ENCODE results near the gene PTPRD.

The PTPRD gene

DNA sequence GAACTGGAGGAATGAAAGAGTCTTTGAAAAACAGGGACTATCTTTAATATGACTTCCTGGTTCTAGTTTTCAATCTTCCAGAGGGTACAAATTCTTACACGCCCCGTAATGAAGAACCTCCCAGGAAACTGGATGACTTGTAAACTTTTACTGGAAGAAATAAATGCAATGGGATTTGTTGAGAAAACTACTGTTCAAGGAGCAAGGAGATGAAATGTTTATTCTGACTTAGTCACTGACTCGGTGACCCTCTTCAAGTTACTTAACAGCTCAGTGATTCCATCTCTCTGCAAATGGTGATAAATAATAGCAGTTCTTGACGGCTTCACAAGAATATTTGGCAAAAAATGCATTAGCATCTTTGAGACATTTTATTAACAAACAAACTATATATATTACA, 858.6 kb downstream of the PTPRD start:
- DNase-seq (ENCODE audit: low read depth, low spot score), result no peak

- no peak for DNase-seq (ENCODE audit: low read depth, low spot score)
Observed at GRCh38 chr9:9753266-9753665, 859.5 kb downstream of the PTPRD start.

DNA sequence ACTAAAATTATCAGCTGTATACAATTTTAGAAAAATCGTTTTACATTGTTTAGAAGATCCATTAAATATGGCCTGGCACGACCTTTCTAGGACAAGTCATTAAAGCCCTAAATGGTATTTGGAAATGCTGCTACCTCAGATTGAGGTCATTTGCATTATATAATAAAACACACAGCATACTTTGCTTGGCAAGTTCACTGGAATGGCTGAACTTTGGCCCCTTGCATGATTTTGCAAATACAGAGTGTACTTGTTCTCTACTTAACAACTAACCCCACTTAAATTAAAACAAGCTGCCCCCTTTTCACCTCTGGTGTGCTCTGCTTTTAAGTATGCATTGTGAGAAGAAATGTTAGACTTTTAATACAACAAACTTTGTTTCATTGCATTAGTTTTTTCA, 860.1 kb downstream of the PTPRD start:
- no peak for DNase-seq (ENCODE audit: low read depth, low spot score)

GRCh38 chr9:9751996-9752395, 860.8 kb downstream of the PTPRD start:
- DNase-seq (ENCODE audit: low read depth, low spot score), result no peak

DNA sequence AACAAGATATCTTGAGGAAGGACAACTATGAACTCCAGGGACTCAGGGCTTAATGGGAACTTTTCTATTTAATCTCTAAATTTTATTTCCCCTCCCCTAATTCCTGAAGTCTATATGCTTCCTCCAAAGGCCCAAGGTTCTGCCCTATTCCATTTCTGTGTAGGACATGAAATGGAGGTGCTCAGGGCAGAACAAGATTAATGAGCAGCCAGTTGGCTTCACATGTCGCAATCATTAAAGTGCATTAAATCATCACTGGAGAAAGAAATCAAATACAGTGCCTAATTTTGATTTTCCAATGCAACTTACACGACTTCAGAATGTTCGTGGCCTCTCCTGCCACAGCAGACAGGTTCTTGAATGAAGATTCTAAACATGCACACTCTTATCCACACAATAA, 862.1 kb downstream of the PTPRD start:
- DNase-seq (ENCODE audit: low read depth, low spot score), result no peak

DNA sequence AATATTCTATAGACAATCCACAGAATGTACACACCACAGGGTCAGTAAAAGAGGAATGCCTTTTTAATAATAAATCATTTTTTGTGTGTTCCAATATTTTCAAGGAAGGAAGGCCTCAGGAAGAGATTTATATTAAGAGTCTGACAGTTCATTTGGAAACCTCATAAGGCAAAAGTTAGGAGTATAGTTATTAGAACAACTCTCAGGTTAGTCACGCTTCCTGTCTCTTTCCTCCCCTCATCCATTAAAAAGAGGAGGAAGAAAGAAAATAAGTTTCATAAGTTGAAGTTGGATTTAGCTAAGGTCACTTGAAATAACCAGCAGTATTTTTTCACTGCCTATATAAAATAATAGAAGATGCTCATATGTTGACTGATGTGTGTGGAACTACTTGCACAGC, 863.2 kb downstream of the PTPRD start:
- DNase-seq (ENCODE audit: low read depth, low spot score), result no peak

- DNase-seq (ENCODE audit: low read depth, low spot score), result no peak
Observed at GRCh38 chr9:9747787-9748186, 865.0 kb downstream of the PTPRD start.

DNA sequence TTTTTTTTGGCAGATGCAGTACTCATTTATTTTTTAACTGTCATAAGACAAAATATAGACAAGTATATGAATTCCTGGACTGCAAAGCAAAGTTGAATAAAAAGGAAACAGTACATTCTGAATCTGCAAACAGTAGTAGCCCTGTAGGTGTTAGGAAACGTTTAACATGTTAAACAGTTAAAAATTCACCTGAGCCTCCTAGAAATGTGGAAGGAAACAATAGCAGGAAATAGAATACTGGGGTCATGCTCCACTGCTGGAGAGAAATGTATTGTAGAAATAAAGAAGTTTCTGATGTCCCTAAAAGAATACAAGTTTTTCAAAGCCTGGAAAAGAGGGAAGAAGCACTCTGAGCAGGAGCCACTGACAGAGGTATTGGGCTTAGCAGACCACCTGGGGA, 866.0 kb downstream of the PTPRD start:
- no peak for DNase-seq (ENCODE audit: low read depth, low spot score)

DNA sequence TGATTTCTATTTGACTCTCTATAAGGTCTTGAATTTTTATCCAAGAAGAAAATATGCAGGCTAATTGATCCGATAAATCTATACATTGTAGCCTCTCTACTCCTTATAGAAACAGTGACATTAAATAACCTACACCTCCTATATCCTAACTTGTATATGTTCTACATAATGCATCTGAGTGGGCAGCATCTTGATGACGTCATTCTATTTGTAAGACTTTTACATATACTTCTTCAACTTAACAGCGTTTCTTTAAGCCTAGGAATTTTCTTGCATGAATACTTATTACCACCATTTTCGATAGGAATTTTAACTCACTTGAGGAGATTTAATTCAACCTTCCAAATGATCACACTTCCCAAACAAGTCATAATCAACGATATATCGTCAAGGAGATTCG, 869.0 kb downstream of the PTPRD start:
- no peak for DNase-seq (ENCODE audit: low read depth, low spot score)

DNA sequence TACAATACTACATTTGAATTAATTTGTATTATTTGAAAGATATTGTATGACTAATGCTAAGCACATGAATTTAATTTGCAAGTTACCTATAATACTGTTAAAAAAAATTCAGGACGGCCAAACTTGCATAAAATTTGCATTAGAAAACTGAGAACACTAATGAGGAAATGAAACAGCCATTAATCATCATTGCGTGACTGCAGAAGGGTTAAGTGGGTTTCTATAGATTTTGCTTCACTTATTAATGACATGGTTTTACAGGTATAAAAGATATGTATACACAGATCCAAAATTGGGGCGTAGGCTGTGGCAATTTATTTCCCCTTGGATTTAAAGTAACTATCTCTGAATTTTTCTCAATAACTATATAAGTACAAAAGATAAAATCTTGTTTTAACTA, 882.6 kb downstream of the PTPRD start:
- DNase-seq (ENCODE audit: low read depth, low spot score), result no peak

DNA sequence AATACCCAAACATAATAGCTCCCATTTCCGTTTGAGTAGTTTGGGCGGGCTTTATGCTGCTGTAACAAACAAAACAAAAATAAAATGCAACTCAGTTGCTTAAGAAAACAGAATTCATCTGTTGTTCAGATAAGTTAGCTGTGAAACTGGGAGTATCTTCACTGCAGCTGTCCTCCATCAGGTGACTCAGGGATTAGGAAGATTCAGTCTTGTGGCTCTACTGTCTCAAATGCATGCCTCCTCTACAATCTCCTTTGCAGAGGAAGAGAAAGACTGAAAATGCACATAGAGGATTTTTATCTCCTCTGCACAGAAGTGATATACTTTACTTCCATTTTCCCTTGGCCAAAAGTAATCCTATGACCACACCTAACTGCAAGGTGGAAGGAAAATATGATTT, 883.7 kb downstream of the PTPRD start:
- DNase-seq (ENCODE audit: low read depth, low spot score), result no peak

DNA sequence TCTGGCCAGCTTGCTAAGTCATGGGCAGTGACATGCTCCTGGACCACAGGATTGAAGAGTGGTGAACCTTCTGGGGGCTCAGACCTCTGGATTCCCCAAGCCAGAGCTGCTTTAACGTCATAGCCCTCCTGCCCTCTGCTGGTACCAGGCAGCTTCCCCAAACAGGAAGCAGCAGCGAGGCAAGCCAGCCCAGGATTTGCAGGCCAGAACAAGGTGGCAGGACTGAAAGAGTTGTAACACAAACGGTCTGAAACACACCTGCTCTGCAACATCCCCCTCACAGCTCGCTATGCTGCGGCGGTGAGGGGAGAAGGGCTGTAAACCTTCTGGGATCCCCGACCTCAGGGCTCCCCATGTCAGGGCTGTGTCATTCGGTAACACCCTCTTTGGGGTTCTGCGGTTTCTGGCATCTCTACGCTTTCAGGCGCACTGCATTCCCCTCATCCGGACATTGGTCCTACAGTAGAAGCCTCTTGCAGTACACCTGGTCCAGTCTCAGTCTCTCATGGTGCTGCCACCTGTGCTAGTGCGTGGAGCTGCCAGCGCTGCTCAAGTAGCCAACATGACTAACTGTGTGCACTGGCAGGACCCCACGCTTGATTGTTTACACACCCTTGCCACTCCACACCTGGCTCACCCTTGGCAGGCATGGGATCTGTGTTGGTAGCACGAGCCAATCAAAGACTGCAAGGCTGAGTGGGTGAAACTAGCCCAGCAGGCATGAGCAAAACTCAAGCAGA, 893.3 kb downstream of the PTPRD start:
- DNase-seq (ENCODE audit: low read depth, low spot score), result no peak

- no peak for DNase-seq (ENCODE audit: low read depth, low spot score)
Observed at GRCh38 chr9:9718691-9719090, 894.1 kb downstream of the PTPRD start.

DNA sequence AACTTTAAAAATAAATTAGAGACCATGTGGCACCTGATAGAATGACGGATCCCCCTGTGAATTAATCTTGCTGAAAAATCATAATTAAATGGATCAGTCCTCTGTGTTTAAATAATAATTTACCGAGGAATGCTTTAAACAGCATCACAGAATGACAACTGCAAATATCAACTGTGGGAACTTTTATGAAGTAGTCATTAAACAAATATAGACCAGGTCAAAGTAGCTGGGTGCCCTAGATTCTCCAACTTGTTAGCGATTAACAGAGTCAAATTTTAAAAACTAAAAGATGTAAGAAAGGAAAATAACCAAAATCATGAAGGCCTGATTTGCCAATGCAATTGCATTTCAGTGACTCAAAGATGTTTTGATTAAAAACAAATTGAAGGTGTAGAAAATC, 933.4 kb downstream of the PTPRD start:
- no peak for DNase-seq (ENCODE audit: low read depth, low spot score)

- no peak for DNase-seq (ENCODE audit: low read depth, low spot score)
Observed at GRCh38 chr9:9674461-9674860, 938.3 kb downstream of the PTPRD start.

DNA sequence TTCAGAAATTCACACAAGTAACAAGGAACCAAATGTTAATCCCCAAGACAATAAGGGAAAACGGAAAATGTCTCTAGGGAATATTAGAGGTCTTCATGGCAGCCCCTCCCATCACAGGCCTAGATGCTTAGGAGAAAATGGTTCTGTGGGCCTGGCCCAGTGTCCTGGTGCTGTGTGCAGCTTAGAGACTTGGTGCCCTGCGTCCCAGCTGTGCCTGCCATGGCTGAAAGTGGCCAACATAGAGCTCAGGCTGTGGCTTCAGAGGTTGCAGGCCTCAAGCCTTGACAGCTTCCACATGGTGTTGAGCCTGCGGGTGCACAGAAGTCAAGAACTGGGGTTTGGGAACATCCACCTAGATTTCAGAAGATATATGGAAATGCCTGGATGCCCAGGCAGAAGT, 942.3 kb downstream of the PTPRD start:
- DNase-seq (ENCODE audit: low read depth, low spot score), result no peak

- no peak for DNase-seq (ENCODE audit: low read depth, low spot score)
Observed at GRCh38 chr9:9645006-9645405, 967.8 kb downstream of the PTPRD start.

GRCh38 chr9:9631284-9631683, 981.5 kb downstream of the PTPRD start:
- no peak for DNase-seq (ENCODE audit: low read depth, low spot score)

GRCh38 chr9:9625248-9625647, 987.6 kb downstream of the PTPRD start:
- DNase-seq (ENCODE audit: low read depth, low spot score), result no peak

GRCh38 chr9:9623506-9623905, 989.3 kb downstream of the PTPRD start:
- no peak for DNase-seq (ENCODE audit: low read depth, low spot score)

GRCh38 chr9:9621355-9621940, 991.4 kb downstream of the PTPRD start:
- no peak for DNase-seq (ENCODE audit: low read depth, low spot score)

DNA sequence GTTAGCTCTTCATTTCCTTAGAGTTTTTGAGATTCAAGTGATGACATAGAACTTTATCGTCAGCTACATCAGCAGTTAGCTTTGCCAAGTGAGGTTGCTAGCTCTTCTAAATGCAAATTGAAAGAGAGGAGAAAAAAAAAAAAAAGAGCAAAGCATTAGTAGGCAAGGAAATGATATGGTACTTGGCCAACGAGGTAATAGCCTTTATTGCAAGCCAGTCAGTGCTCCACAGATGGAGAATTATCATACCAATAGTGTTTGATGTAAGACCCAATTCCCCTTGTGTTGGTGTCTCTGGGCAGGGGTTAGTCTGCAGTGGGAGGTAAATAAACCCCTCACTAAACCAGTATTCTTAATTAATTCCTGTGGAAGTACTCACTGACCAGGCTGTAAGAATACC, 992.1 kb downstream of the PTPRD start:
- no peak for DNase-seq (ENCODE audit: low read depth, low spot score)

DNA sequence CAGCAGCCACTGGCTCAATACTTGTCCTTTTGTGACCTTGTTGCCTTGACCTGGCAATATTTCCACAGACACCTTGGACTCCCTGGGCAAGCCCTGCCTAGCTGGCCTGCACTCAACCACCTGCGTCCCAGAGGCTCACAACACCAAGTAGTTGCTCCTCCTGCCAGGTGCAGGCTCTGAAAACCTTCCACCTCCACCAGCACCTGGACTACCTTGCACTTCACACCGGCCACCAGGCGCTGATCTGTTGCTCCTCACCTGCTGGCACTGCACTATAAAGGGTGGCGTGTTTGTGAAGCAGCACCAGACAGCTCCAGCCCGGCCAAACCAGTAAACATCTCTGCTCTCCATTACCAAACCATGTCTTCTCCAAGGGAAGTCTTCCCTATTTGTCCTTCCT, 997.7 kb downstream of the PTPRD start:
- DNase-seq (ENCODE audit: low read depth, low spot score), result no peak

DNA sequence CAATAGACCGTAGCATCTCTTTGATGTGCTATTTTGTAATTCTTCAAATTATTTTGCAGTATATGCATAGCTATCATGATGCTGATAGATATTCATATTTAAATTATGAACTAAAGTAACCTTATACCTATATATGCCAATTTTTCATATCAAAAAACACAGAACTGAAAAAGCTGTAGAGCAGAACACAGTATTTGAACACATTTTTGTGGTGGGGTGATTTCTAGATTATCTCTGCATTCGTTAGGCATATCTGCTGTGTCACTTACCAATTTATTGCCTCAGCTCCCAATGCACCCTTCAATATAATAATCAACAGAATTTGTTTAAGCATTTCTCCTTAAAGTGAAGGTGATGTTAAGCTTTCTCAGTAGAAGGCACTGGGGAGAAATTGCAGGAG, 998.2 kb downstream of the PTPRD start:
- no peak for DNase-seq (ENCODE audit: low read depth, low spot score)

Data from activated CD4-positive, CD25-positive, alpha-beta regulatory T cell treated with anti-CD3 and anti-CD28 coated beads, Interleukin-2, amount 50 U/mL, for 16 hours (primary cell).